Activated CD8-positive, alpha-beta memory T cell treated with anti-CD3 and anti-CD28 coated beads for 36 hours (primary cell): ENCODE data around the gene STOML3. TPM values are rescaled to one million over a fixed set of nuclear protein-coding genes. Genes with fewer than 3 reads are reported as not detected.
"Not testable (repeated sequence)": the region's sequence is repeated elsewhere in the genome, so short reads cannot be mapped to it uniquely, and the experiment has no call there.

Experiments
- CTCF ChIA-PET: fragments of 350-600 bp; sonication (Branson Sonifier 250); formaldehyde crosslinking; loops from one replicate; lab custom pipeline; 2021; ENCODE audit warnings: antibody characterized with exemption; lab: Charles Lee
- POLR2A ChIA-PET: fragments of 350-600 bp; sonication (Branson Sonifier 250); formaldehyde crosslinking; loops from one replicate; lab custom pipeline; 2021; ENCODE audit warnings: antibody characterized with exemption; lab: Charles Lee
- total RNA-seq, 2 experiments: library from RNA; stranded (reverse); gene quantifications; one replicate each; pipeline ENCODE4 v1.2.3, GENCODE V29; 2021

Gene STOML3
- total RNA-seq, 2 experiments from 2014 or later, result not detected

GRCh38 chr13:39006371-39007111 lies 15.9 kb upstream of the STOML3 start:
- CTCF ChIA-PET, POLR2A ChIA-PET: not testable (repeated sequence)

GRCh38 chr13:38998739-38999138 lies 8.1 kb upstream of the STOML3 start:
- POLR2A ChIA-PET, result no interaction called here

GRCh38 chr13:38993381-38993780 lies 2.8 kb upstream of the STOML3 start:
- ChIA-PET POLR2A (no interaction called here), CTCF (no interaction called here)

More at GRCh38 chr13:38998739-38999138, 8.1 kb upstream of the STOML3 start:
- CTCF ChIA-PET, result no interaction called here

GRCh38 chr13:38981096-38981495 lies 9.5 kb downstream of the STOML3 start:
- CTCF ChIA-PET, result no interaction called here

GRCh38 chr13:38980750-38981078 lies 9.9 kb downstream of the STOML3 start:
- ChIA-PET POLR2A (no interaction called here), CTCF (no interaction called here)

More at GRCh38 chr13:38981096-38981495, 9.5 kb downstream of the STOML3 start:
- POLR2A ChIA-PET, result no interaction called here

- POLR2A ChIA-PET, result no interaction called here
- CTCF ChIA-PET, result no interaction called here
Observed at GRCh38 chr13:38979891-38980749, 10.5 kb downstream of the STOML3 start.

GRCh38 chr13:38970380-38971051 lies 20.1 kb downstream of the STOML3 start:
- POLR2A ChIA-PET, result no interaction called here
- CTCF ChIA-PET, result no interaction called here

- ChIA-PET CTCF (no interaction called here), POLR2A (no interaction called here)
Observed at GRCh38 chr13:38969187-38969586, 21.4 kb downstream of the STOML3 start.

GRCh38 chr13:38967446-38967845 lies 23.2 kb downstream of the STOML3 start:
- POLR2A ChIA-PET, result no interaction called here

GRCh38 chr13:38965281-38965680 lies 25.4 kb downstream of the STOML3 start:
- ChIA-PET POLR2A (no interaction called here), CTCF (no interaction called here)

More at GRCh38 chr13:38967446-38967845, 23.2 kb downstream of the STOML3 start:
- CTCF ChIA-PET, result no interaction called here

GRCh38 chr13:38960175-38960574 lies 30.5 kb downstream of the STOML3 start:
- CTCF ChIA-PET, result no interaction called here
- POLR2A ChIA-PET, result no interaction called here

- ChIA-PET CTCF (no interaction called here), POLR2A (no interaction called here)
Observed at GRCh38 chr13:38957794-38958592, 32.6 kb downstream of the STOML3 start.

- CTCF ChIA-PET, result interaction anchor here (0.6 kb wide), 1 partner anchor 1654 kb away, joined by 3 read pairs; no protein-coding TSS in a partner anchor
- POLR2A ChIA-PET, result no interaction called here
Observed at GRCh38 chr13:38954844-38955243, 35.8 kb downstream of the STOML3 start.

GRCh38 chr13:38954291-38954690 lies 36.3 kb downstream of the STOML3 start:
- POLR2A ChIA-PET, result no interaction called here
- CTCF ChIA-PET, result no interaction called here

- ChIA-PET POLR2A (no interaction called here), CTCF (no interaction called here)
Observed at GRCh38 chr13:38952827-38953226, 37.8 kb downstream of the STOML3 start.

- CTCF ChIA-PET, result no interaction called here
- POLR2A ChIA-PET, result no interaction called here
Observed at GRCh38 chr13:38951525-38952313, 38.9 kb downstream of the STOML3 start.

- CTCF ChIA-PET, result no interaction called here
Observed at GRCh38 chr13:38950987-38951386, 39.6 kb downstream of the STOML3 start.

GRCh38 chr13:38947054-38947453 lies 43.6 kb downstream of the STOML3 start:
- ChIA-PET POLR2A (no interaction called here), CTCF (no interaction called here)

More at GRCh38 chr13:38950987-38951386, 39.6 kb downstream of the STOML3 start:
- POLR2A ChIA-PET, result no interaction called here

GRCh38 chr13:38944219-38944618 lies 46.4 kb downstream of the STOML3 start:
- ChIA-PET CTCF (no interaction called here), POLR2A (no interaction called here)
